Sigmoid colon (tissue), 7 donors: ENCODE results near the gene NAP1L1. TPM values are rescaled to one million over a fixed set of nuclear protein-coding genes. Genes with fewer than 3 reads are reported as not detected.

ENCODE experiments used
- DNase-seq: peaks from one replicate; pipeline ENCODE4 v3.0.0-alpha.2; 2019
- H3K27ac ChIP-seq, 4 donors: fragments of 200-600 bp; sonication (generic); one replicate each; pipeline ENCODE4 v1.5.1; 2016 to 2019; ENCODE audit warnings: mild to moderate bottlenecking in 1 of 4
- H3K27me3 ChIP-seq, 3 donors: fragments of 200-600 bp; sonication (generic); one replicate each; pipeline ENCODE4 v1.5.1; 2019; ENCODE audit warnings: mild to moderate bottlenecking in 1 of 3
- H3K36me3 ChIP-seq, 4 donors: fragments of 200-600 bp; sonication (generic); one replicate each; pipeline ENCODE4 v1.5.1; 2016 to 2019
- H3K4me1 ChIP-seq, 4 donors: fragments of 200-600 bp; sonication (generic); one replicate each; pipeline ENCODE4 v1.5.1; 2017 to 2019
- H3K4me3 ChIP-seq, 4 donors: fragments of 200-600 bp; sonication (generic); one replicate each; pipeline ENCODE4 v1.5.1; 2017 to 2019; ENCODE audit warnings: mild to moderate bottlenecking in 2 of 4, moderate library complexity in 1 of 4
- H3K9me3 ChIP-seq, 4 donors: fragments of 200-600 bp in 3 of 4; sonication (generic) in 3 of 4; one replicate each; pipeline versions ENCODE4 v1.5.1 to v1.6.1; 2013 to 2019
- CTCF ChIP-seq, 4 experiments: fragments of 450-650 bp in 3 of 4; fragments of 200-600 bp in 1 of 4; IDR thresholded peaks; one replicate each; pipeline ENCODE4 v1.5.1; 2016 to 2019; ENCODE audit warnings: antibody characterized with exemption in 4 of 4, mild to moderate bottlenecking in 3 of 4, moderate library complexity in 2 of 4
- EP300 ChIP-seq, 4 donors: sonication (generic); formaldehyde crosslinking; IDR thresholded peaks; one replicate each; pipeline ENCODE4 v1.6.1; 2017; ENCODE audit warnings: antibody characterized with exemption in 4 of 4
- POLR2A ChIP-seq, 2 donors: fragments of 450-650 bp; IDR thresholded peaks; one replicate each; pipeline ENCODE4 v1.6.1; 2016; ENCODE audit warnings: antibody characterized with exemption in 2 of 2, mild to moderate bottlenecking in 2 of 2, moderate library complexity in 2 of 2
- POLR2AphosphoS5 ChIP-seq, 4 donors: sonication (generic); formaldehyde crosslinking; IDR thresholded peaks; one replicate each; pipeline ENCODE4 v1.6.1; 2017; ENCODE audit warnings: antibody characterized with exemption in 4 of 4
- WGBS, 2 donors: extraction: QIAGEN DNeasy Blood & Tissue Kit; methylation state at CpG; one replicate each; pipeline ENCODE4 v1.1.7; 2013; 5-methylcytosine and 5-hydroxymethylcytosine counted together
- intact Hi-C: fragments of 100-400 bp; cut with DNase I; formaldehyde crosslinking; loops from one replicate; pipeline ENCODE4 v1.15.1; 2023
- polyA plus RNA-seq, 3 donors: library from polyadenylated mRNA; stranded (reverse); fragments of 200-250 nt; gene quantifications; one replicate each; pipeline ENCODE4 v1.2.3, GENCODE V29; 2013
- total RNA-seq, 4 donors: library from RNA; depleted of rRNA; stranded (reverse); fragments of >200 nt; gene quantifications; one replicate each; pipeline ENCODE4 v1.1.0, GENCODE V29; 2016
- donor health status: healthy with polysubstance abuse.
- donor health status: Bipolar disorder and iron deficiency.
- donor health status: healthy.

The NAP1L1 gene
- total and polyA plus RNA-seq, 7 donors: 103 to 424 (median 321) TPM

- Histone ChIP-seq H3K36me3 (no peaks in the 10 kb centered on the region), H3K4me1 (peaks cover 0 to 7% (median 0%) of the 10 kb centered on the region in 4 donors), H3K27ac (no peak overlapping the region), H3K27me3 (no peaks in the 10 kb centered on the region), H3K9me3 (no peaks in the 10 kb centered on the region), H3K4me3 (no peak overlapping the region)
- DNase-seq: no peak
- WGBS, 2 donors: 88% methylated on average over 1 of the region's 1 CpG
- TF ChIP-seq POLR2AphosphoS5 (IDR thresholded peaks at IDR 0.05) (no peak), POLR2A (IDR thresholded peaks at IDR 0.05) (no peak), EP300 (IDR thresholded peaks at IDR 0.05) (no peak)
- intact Hi-C loops: no loop called here
Observed at GRCh38 chr12:76018672-76019071, 65.8 kb downstream of the NAP1L1 start.

GRCh38 chr12:76018111-76018510 lies 66.4 kb downstream of the NAP1L1 start:
- Histone ChIP-seq H3K4me1 (peaks cover 0 to 7% (median 0%) of the 10 kb centered on the region in 4 donors), H3K27ac (no peak overlapping the region), H3K36me3 (no peaks in the 10 kb centered on the region), H3K27me3 (no peaks in the 10 kb centered on the region), H3K4me3 (no peak overlapping the region), H3K9me3 (no peaks in the 10 kb centered on the region)
- intact Hi-C loops: no loop called here
- no peak for TF ChIP-seq POLR2AphosphoS5 (IDR thresholded peaks at IDR 0.05)
- no peak for TF ChIP-seq POLR2A (IDR thresholded peaks at IDR 0.05)
- TF ChIP-seq EP300 (IDR thresholded peaks at IDR 0.05): no peak
- WGBS, 2 donors: 74 to 85% methylated on average over 6 of the region's 6 CpGs
- no peak for DNase-seq

- no peak overlapping the region for H3K4me3 ChIP-seq
- DNase-seq: no peak
- WGBS, 2 donors: 31 to 66% methylated on average over 8 of the region's 8 CpGs
- no peak overlapping the region for H3K27ac ChIP-seq
- H3K27me3 ChIP-seq: no peaks in the 10 kb centered on the region
- no peaks in the 10 kb centered on the region for H3K36me3 ChIP-seq
- intact Hi-C loops: no loop called here
- TF ChIP-seq CTCF (IDR thresholded peaks at IDR 0.05) (no peak), POLR2A (IDR thresholded peaks at IDR 0.05) (no peak), EP300 (IDR thresholded peaks at IDR 0.05) (no peak), POLR2AphosphoS5 (IDR thresholded peaks at IDR 0.05) (no peak)
- H3K4me1 ChIP-seq: no peaks in the 10 kb centered on the region
- no peaks in the 10 kb centered on the region for H3K9me3 ChIP-seq
Observed at GRCh38 chr12:76014007-76014406, 70.5 kb downstream of the NAP1L1 start.

- Histone ChIP-seq H3K4me3 (no peak overlapping the region), H3K9me3 (no peaks in the 10 kb centered on the region), H3K27me3 (no peaks in the 10 kb centered on the region), H3K27ac (no peak overlapping the region), H3K4me1 (no peaks in the 10 kb centered on the region), H3K36me3 (no peaks in the 10 kb centered on the region)
- no peak for TF ChIP-seq POLR2AphosphoS5 (IDR thresholded peaks at IDR 0.05)
- no peak for DNase-seq
- 97 to 99% methylated on average over 4 of the region's 4 CpGs for WGBS, 2 donors
- intact Hi-C loops: no loop called here
Observed at GRCh38 chr12:76013603-76014002, 70.9 kb downstream of the NAP1L1 start.

GRCh38 chr12:76012644-76013043 lies 71.8 kb downstream of the NAP1L1 start:
- 95 to 96% methylated on average over 4 of the region's 4 CpGs for WGBS, 2 donors
- Histone ChIP-seq H3K36me3 (no peaks in the 10 kb centered on the region), H3K4me3 (no peak overlapping the region), H3K27me3 (no peaks in the 10 kb centered on the region), H3K4me1 (no peaks in the 10 kb centered on the region), H3K27ac (no peak overlapping the region), H3K9me3 (no peaks in the 10 kb centered on the region)
- no peak for DNase-seq
- intact Hi-C loops: no loop called here
- TF ChIP-seq POLR2AphosphoS5 (IDR thresholded peaks at IDR 0.05): no peak
- no peak for TF ChIP-seq POLR2A (IDR thresholded peaks at IDR 0.05)
- TF ChIP-seq CTCF (IDR thresholded peaks at IDR 0.05): no peak
- TF ChIP-seq EP300 (IDR thresholded peaks at IDR 0.05): no peak

GRCh38 chr12:76010732-76011458 lies 73.6 kb downstream of the NAP1L1 start:
- no peaks in the 10 kb centered on the region for H3K9me3 ChIP-seq
- no peaks in the 10 kb centered on the region for H3K4me1 ChIP-seq
- H3K27ac ChIP-seq: no peak overlapping the region
- H3K4me3 ChIP-seq: no peak overlapping the region
- 80 to 82% methylated on average over 6 of the region's 6 CpGs for WGBS, 2 donors
- H3K27me3 ChIP-seq: no peaks in the 10 kb centered on the region
- intact Hi-C loops: no loop called here
- TF ChIP-seq POLR2A (IDR thresholded peaks at IDR 0.05) (no peak), POLR2AphosphoS5 (IDR thresholded peaks at IDR 0.05) (no peak), EP300 (IDR thresholded peaks at IDR 0.05) (no peak), CTCF (IDR thresholded peaks at IDR 0.05) (no peak)
- no peak for DNase-seq
- no peaks in the 10 kb centered on the region for H3K36me3 ChIP-seq
